H1 (cell line): ENCODE data around the gene HOXA13. TPM values are rescaled to one million over a fixed set of nuclear protein-coding genes. Genes with fewer than 3 reads are reported as not detected.
A peak's percentile ranks its signal among the peaks of the same experiment; 100 is the strongest.

Experiments used
- CTCF ChIA-PET: fragments of 300-600 bp; sonication (Branson Sonifier 250); formaldehyde crosslinking; loops from one replicate; lab custom pipeline; 2021; ENCODE audit not compliant: partially characterized antibody; lab: Charles Lee
- POLR2A ChIA-PET: fragments of 300-600 bp; sonication (Branson Sonifier 250); formaldehyde crosslinking; loops from one replicate; lab custom pipeline; 2021; ENCODE audit warnings: inconsistent platforms; ENCODE audit not compliant: partially characterized antibody; lab: Charles Lee
- DNase-seq, 2 experiments: peaks; one replicate each; pipeline versions ENCODE4 v3.0.0 to v3.0.0-alpha.2; 2010 to 2022; ENCODE audit warnings: low spot score in 2 of 2, low read depth in 1 of 2, mixed read lengths in 1 of 2
- FAIRE-seq: peaks from 2 replicates; lab custom pipeline; 2011; peaks lifted over from hg19 to GRCh38; lab: Jason Lieb, UNC
- H2AFZ ChIP-seq: 2 replicates; pipeline ENCODE4 v1.8.1; 2012; ENCODE audit warnings: low read length, inconsistent platforms
- H2AK5ac ChIP-seq: 2 replicates; pipeline ENCODE4 v1.6.1; 2013; ENCODE audit warnings: low read depth, low read length
- H2BK120ac ChIP-seq: replicated peaks from 2 replicates; pipeline ENCODE3; 2013; ENCODE audit warnings: low read depth, low read length, inconsistent platforms
- H2BK12ac ChIP-seq: 2 replicates; pipeline ENCODE4 v1.6.1; 2013; ENCODE audit warnings: low read depth, low read length
- H2BK15ac ChIP-seq: 2 replicates; pipeline ENCODE4 v1.6.1; 2013; ENCODE audit warnings: low read length
- H2BK20ac ChIP-seq: 2 replicates; pipeline ENCODE4 v1.6.1; 2013; ENCODE audit warnings: low read length
- H2BK5ac ChIP-seq: 2 replicates; pipeline ENCODE4 v1.6.1; 2013; ENCODE audit warnings: low read depth, low read length
- H3K14ac ChIP-seq: 2 replicates; pipeline ENCODE4 v1.6.1; 2013; ENCODE audit warnings: inconsistent platforms; ENCODE audit not compliant: insufficient read length
- H3K18ac ChIP-seq: 2 replicates; pipeline ENCODE4 v1.6.1; 2013; ENCODE audit warnings: low read length; ENCODE audit errors: extremely low read depth
- H3K23ac ChIP-seq: 2 replicates; pipeline ENCODE4 v1.6.1; 2013; ENCODE audit warnings: inconsistent platforms; ENCODE audit not compliant: insufficient read length
- H3K23me2 ChIP-seq: 2 replicates; pipeline ENCODE4 v1.6.1; 2013; ENCODE audit warnings: low read depth, low read length
- H3K27ac ChIP-seq: 2 replicates; pipeline ENCODE4 v1.6.1; 2011; ENCODE audit warnings: low read depth, low read length, inconsistent platforms
- H3K27me3 ChIP-seq, 4 experiments: replicated peaks in 1 of 4; 1 replicate in 1 of 4; 2 replicates in 3 of 4; pipeline versions ENCODE4 v1.6.1 to v1.8.1; 2011 to 2013; ENCODE audit warnings: low read length in 3 of 4, mild to moderate bottlenecking in 3 of 4, inconsistent platforms in 2 of 4, mixed read lengths in 2 of 4, moderate library complexity in 1 of 4; ENCODE audit not compliant: control insufficient read depth in 3 of 4, insufficient read depth in 3 of 4; ENCODE audit errors: extremely low read depth in 1 of 4
- H3K36me3 ChIP-seq, 4 experiments: 2 replicates each; pipeline versions ENCODE4 v1.6.1 to v1.8.1; 2011 to 2013; ENCODE audit warnings: mild to moderate bottlenecking in 4 of 4, low read length in 3 of 4, moderate library complexity in 2 of 4, control low read depth in 1 of 4, inconsistent platforms in 1 of 4; ENCODE audit not compliant: insufficient read depth in 4 of 4, control insufficient read depth in 2 of 4
- H3K4ac ChIP-seq: replicated peaks from 2 replicates; pipeline ENCODE3; 2013; ENCODE audit warnings: low read length, low read depth, mixed read lengths, inconsistent platforms; ENCODE audit not compliant: insufficient read length
- H3K4me1 ChIP-seq, 4 experiments: replicated peaks in 1 of 4; 1 replicate in 1 of 4; 2 replicates in 3 of 4; pipeline versions ENCODE4 v1.6.1 to v1.8.1; 2011 to 2013; ENCODE audit warnings: low read length in 3 of 4, inconsistent platforms in 2 of 4, mixed read lengths in 1 of 4; ENCODE audit not compliant: insufficient read depth in 4 of 4, control insufficient read depth in 3 of 4
- H3K4me2 ChIP-seq, 2 experiments: 2 replicates each; pipeline versions ENCODE4 v1.6.1 to v1.8.1; 2011 to 2013; ENCODE audit warnings: low read depth in 2 of 2, low read length in 2 of 2, control low read depth in 1 of 2, inconsistent platforms in 1 of 2, mild to moderate bottlenecking in 1 of 2; ENCODE audit not compliant: insufficient read depth in 1 of 2
- H3K4me3 ChIP-seq, 4 experiments: fragments of 200-600, 300-600 bp in 1 of 4; sonication (generic), shearing (Covaris generic), sonication (Bioruptor Twin) in 1 of 4; 2 replicates each; pipeline versions ENCODE4 v1.5.1 to v1.8.1; 2011 to 2016; ENCODE audit warnings: low read length in 4 of 4, low read depth in 3 of 4, control low read depth in 2 of 4, inconsistent platforms in 2 of 4, mild to moderate bottlenecking in 2 of 4, mixed read lengths in 1 of 4, moderate library complexity in 1 of 4; ENCODE audit not compliant: insufficient read depth in 2 of 4; ENCODE audit errors: extremely low read depth in 1 of 4
- H3K56ac ChIP-seq: replicated peaks from 2 replicates; pipeline ENCODE3; 2013; ENCODE audit warnings: low read depth, mild to moderate bottlenecking, mixed read lengths, low read length, inconsistent platforms; ENCODE audit not compliant: insufficient read length
- H3K79me1 ChIP-seq: 2 replicates; pipeline ENCODE4 v1.6.1; 2013; ENCODE audit warnings: low read depth, low read length, control low read depth
- H3K79me2 ChIP-seq, 2 experiments: 2 replicates each; pipeline versions ENCODE4 v1.6.1 to v1.8.1; 2012 to 2013; ENCODE audit warnings: low read length in 2 of 2, mild to moderate bottlenecking in 2 of 2, inconsistent platforms in 1 of 2; ENCODE audit not compliant: insufficient read depth in 2 of 2, control insufficient read depth in 1 of 2
- H3K9ac ChIP-seq, 4 experiments: replicated peaks in 1 of 4; 1 replicate in 1 of 4; 2 replicates in 3 of 4; pipeline versions ENCODE4 v1.6.1 to v1.8.1; 2011 to 2013; ENCODE audit warnings: low read depth in 3 of 4, low read length in 3 of 4, control low read depth in 2 of 4, mild to moderate bottlenecking in 2 of 4, moderate library complexity in 2 of 4, inconsistent platforms in 1 of 4; ENCODE audit errors: extremely low read depth in 1 of 4
- H3K9me3 ChIP-seq, 2 experiments: 2 replicates each; pipeline versions ENCODE4 v1.6.1 to v1.8.1; 2012 to 2013; ENCODE audit warnings: mild to moderate bottlenecking in 2 of 2, moderate library complexity in 2 of 2, control low read depth in 1 of 2, inconsistent platforms in 1 of 2, low read depth in 1 of 2, low read length in 1 of 2, mixed read lengths in 1 of 2; ENCODE audit not compliant: insufficient read depth in 2 of 2
- H4K20me1 ChIP-seq, 2 experiments: replicated peaks in 1 of 2; 2 replicates each; pipeline versions ENCODE3 to v1.8.1; 2011 to 2013; ENCODE audit warnings: inconsistent platforms in 2 of 2, low read length in 2 of 2, mild to moderate bottlenecking in 1 of 2; ENCODE audit not compliant: insufficient read depth in 2 of 2, control insufficient read depth in 1 of 2
- H4K5ac ChIP-seq: 2 replicates; pipeline ENCODE4 v1.6.1; 2013; ENCODE audit warnings: low read length, low read depth, mixed read lengths, inconsistent platforms; ENCODE audit not compliant: insufficient read length
- H4K8ac ChIP-seq: 2 replicates; pipeline ENCODE4 v1.8.0; 2013; ENCODE audit warnings: mild to moderate bottlenecking, moderate library complexity, low read length, inconsistent platforms; ENCODE audit not compliant: insufficient read depth; ENCODE audit errors: extremely low read depth
- H4K91ac ChIP-seq: replicated peaks from 2 replicates; pipeline ENCODE3; 2013; ENCODE audit warnings: low read length, mixed read lengths, inconsistent platforms; ENCODE audit not compliant: insufficient read length
- CBX8 ChIP-seq: fragments of 300-800, 300-1000 bp; sonication (generic); IDR thresholded peaks from 2 replicates; pipeline ENCODE4 v1.7.1; 2016; ENCODE audit warnings: low read depth, low read length, borderline replicate concordance
- EGR1 ChIP-seq: IDR thresholded peaks from 2 replicates; pipeline ENCODE4 v1.6.1; 2011; ENCODE audit warnings: low read depth, low read length, borderline replicate concordance
- KDM4A ChIP-seq: IDR thresholded peaks from one replicate; pipeline ENCODE4 v1.7.1; 2012; ENCODE audit warnings: low read depth, mild to moderate bottlenecking, moderate library complexity, low read length, inconsistent platforms; ENCODE audit not compliant: severe bottlenecking
- RNF2 ChIP-seq: fragments of 200-900, 300-1000 bp; sonication (generic); IDR thresholded peaks from 2 replicates; pipeline ENCODE4 v1.7.1; 2016; ENCODE audit warnings: borderline replicate concordance, low read depth, mild to moderate bottlenecking, antibody characterized with exemption, low read length; ENCODE audit not compliant: poor library complexity, severe bottlenecking; ENCODE audit errors: missing control alignments
- TCF12 ChIP-seq: IDR thresholded peaks from 2 replicates; pipeline ENCODE4 v1.6.1; 2011; ENCODE audit warnings: low read depth, mild to moderate bottlenecking, low read length
- WGBS, 2 experiments: shearing (Covaris generic) in 1 of 2; methylation state at CpG; one replicate each; pipeline versions ENCODE4 v1.1.6 to v1.1.7; 2013 to 2015; ENCODE audit warnings: low lambda C conversion rate in 2 of 2, mixed read lengths in 2 of 2, inconsistent platforms in 1 of 2, low coverage in 1 of 2, missing lambda C conversion rate in 1 of 2; ENCODE audit not compliant: insufficient replicate concordance in 2 of 2, insufficient coverage in 1 of 2, insufficient read length in 1 of 2; ENCODE audit errors: extremely low coverage in 1 of 2, missing lambda C conversion rate in 1 of 2; 5-methylcytosine and 5-hydroxymethylcytosine counted together
- polyA plus RNA-seq, 7 experiments: library from polyadenylated mRNA; depleted of rRNA in 3 of 7; stranded (reverse) in 5 of 7; unstranded in 2 of 7; fragments of >200 nt in 5 of 7; fragments of 200-250 nt in 2 of 7; gene quantifications; 1 replicate in 5 of 7; 2 replicates in 1 of 7; 4 replicates in 1 of 7; pipeline versions ENCODE4 v1.2.1 to v1.2.3, GENCODE V29; 2011 to 2013; ENCODE audit warnings: missing spikeins in 2 of 7, mixed read lengths in 2 of 7
- total RNA-seq: library from RNA; stranded (reverse); fragmentation: NEBNext Ultra II Directional; extraction: Animal tissue kit (Norgen Biotek cat#: 25700); gene quantifications from 2 replicates; pipeline ENCODE4 v1.2.1, GENCODE V29; 2021

The HOXA13 gene
- total and polyA plus RNA-seq, 2 of the 8 experiments (the other 6 are each of a cell fraction or from before 2014, with no cell fraction given) = not detected

- Histone ChIP-seq H2BK5ac (no peak overlapping the region), H2BK15ac (no peak overlapping the region), H3K36me3 (peaks cover 0 to 18% (median 0%) of the 10 kb centered on the region in 4 experiments; a peak in 1 of 8 replicates), H3K4me3 (no peak overlapping the region), H3K4me2 (no peak overlapping the region), H3K23ac (no peak overlapping the region), H2BK20ac (no peak overlapping the region), H3K9me3 (no peaks in the 10 kb centered on the region; a peak in 1 of 4 replicates), H3K4ac (no peak overlapping the region), H3K79me1 (no peaks in the 10 kb centered on the region), H2BK12ac (0 out of 2 replicates have a peak overlapping the region, but pooled peaks have one; percentile 10), H3K27me3 (peaks cover 95 to 100% (median 100%) of the 10 kb centered on the region in 4 experiments), H2AK5ac (no peak overlapping the region; the same call in 1 of the 2 replicates), H3K18ac (no peak overlapping the region), H4K91ac (no peak overlapping the region), H4K20me1 (peaks cover 40 to 60% of the 10 kb centered on the region in 2 experiments), H3K79me2 (no peaks in the 10 kb centered on the region), H3K56ac (no peak overlapping the region), H3K4me1 (peaks cover 4 to 11% (median 5%) of the 10 kb centered on the region in 4 experiments; a peak in 5 of 7 replicates), H3K9ac (no peak overlapping the region), H4K8ac (no peak overlapping the region; the same call in 1 of the 2 replicates), H3K23me2 (no peaks in the 10 kb centered on the region; the same call in 1 of the 2 replicates), H4K5ac (no peak overlapping the region), H2AFZ (no peak overlapping the region), H2BK120ac (no peak overlapping the region), H3K14ac (no peak overlapping the region), H3K27ac (no peak overlapping the region)
- 14% methylated on average over 8 of the region's 10 CpGs; no CpG with 5 or more reads in 1 of the 2 experiments for WGBS, 2 experiments
- CTCF ChIA-PET = interaction anchor here (0.8 to 5.4 kb wide), 4 partner anchors 11 to 36 kb away, joined by 3 to 20 read pairs (median 7); partner anchors contain the start of gene HOXA5
- no peak for FAIRE-seq
- DNase-seq = peak in 1 of 2 experiments; percentile 49
- TF ChIP-seq RNF2 (peak; percentile 16), KDM4A (no peak), EGR1 (no peak), CBX8 (peak; percentile 75; the same call in 1 of the 2 replicates), TCF12 (0 out of 2 replicates have a peak, but pooled peaks have one; percentile 5)
- POLR2A ChIA-PET = no interaction called here
Observed at GRCh38 chr7:27172315-27172774, 27.5 kb downstream of the HOXA13 start.
